Fibroblast of skin of right quadriceps (primary cell): ENCODE measurements around the gene SLC35D2.

Experiments used
- DNase-seq: peaks from one replicate; pipeline ENCODE4 v3.0.0-alpha.2; 2013

Gene SLC35D2

DNA sequence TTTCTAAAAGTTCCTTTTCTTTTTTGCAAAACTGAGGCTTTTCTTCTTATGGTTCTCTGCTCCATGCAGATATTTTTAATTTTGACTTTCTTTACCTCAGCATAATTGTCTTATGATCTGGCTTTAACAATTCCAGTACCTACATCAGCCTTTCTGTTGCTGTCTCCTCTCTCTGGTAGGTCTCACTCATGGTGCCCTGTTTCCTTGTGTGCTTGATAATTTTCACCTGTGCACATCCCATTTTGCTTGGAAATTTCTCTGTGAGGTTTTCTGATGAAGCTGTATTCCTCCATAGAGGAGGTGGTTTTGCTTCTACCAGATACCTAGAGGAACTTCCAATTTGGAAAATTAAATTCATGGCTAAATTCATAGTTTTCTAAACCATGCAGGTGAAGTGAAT lies 79.3 kb downstream of the SLC35D2 start:
- DNase-seq: no peak

DNA sequence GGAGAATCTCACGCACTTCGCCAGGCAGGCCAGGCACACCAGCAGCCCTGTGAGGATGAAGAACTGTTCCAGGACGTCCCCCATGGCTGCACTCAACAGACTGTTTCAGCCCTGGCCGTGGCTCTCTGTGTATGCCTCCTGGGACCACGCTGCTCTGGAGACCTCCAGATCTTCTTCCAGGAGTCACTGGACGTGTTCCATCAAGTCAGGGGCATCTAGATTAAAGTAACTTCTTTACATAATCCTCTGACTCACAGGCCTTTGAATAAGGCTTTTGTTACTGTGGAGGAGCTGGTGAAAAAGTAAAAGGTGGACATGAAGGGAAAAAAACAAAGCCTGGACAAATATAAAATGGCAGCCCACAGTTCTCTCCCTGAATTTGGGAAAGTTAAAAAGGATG lies 81.5 kb downstream of the SLC35D2 start, which contains the start of gene HSD17B3:
Gene HSD17B3 (minus strand): TSS at position 156 of the 400 bp plus-strand sequence. CDS start 72 bp downstream, at position 84.
- no peak for DNase-seq

DNA sequence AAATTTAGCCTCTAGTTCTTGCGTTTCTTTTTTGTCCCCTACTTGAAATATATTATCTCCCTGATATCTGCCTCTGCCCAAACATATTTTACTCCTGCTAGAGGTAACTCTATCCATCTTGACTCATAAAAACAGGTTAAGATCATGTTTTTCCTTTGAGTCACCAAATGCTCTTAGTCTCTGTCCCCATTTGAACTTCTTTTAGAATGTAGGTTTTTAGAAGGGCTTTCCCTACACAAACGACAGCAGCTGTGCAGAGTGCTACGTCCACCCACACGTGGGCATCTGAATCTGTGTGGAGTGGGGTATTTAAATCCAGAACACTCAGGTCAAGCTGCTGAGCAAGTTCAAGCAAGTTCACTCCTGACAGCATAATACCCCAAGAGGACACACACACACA lies 83.7 kb downstream of the SLC35D2 start:
- peak; percentile 43 for DNase-seq

DNA sequence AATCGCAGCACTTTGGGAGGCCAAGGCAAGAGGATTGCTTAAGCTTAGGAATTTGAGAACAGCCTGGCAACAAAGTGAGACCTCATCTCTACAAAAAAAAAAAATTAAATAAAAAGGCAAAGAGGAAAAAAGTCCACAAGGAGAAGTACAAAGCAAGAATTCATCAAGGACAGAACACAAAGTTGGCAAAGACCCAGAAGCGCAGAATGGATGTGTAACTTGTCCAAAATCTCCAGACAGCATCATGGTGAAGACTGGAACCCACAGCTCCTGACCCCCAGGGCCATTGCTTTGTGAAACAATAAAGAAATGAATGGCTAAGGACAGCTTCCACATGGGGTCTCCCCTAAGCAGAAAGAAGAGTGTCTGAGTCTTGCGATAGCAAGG lies 89.4 kb downstream of the SLC35D2 start:
- no peak for DNase-seq

DNA sequence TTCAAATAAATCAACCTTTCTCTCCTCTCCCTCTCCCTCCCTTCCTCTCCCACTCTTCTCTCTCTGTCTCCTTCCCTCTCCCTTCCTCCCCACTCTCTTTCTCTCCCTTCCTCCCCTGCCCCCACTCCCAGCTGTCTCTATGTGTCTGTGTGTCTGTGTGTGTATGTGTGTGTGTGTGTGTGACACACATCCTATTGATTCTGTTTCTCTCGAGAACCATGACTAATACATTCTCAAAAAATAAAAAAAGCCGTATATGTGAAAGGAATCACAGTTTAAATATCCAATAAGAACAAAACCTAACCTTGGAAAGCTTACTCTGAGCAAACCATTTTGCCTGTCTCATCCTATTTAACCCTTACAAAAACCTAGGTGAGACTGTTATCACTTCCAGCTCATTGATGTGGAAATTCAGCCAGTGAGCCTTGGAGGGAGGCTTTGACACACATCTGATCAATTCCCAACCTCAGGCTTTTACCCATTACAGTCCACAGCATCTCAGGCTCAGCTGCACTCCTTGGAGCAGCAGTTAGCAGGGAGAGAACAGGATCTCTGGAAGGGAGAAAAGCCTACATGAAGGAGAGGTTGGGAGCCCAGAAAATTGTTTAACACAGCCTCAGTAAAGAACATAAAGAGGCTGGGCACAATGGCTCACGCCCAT lies 89.9 kb downstream of the SLC35D2 start:
- peak; percentile 59 for DNase-seq

DNA sequence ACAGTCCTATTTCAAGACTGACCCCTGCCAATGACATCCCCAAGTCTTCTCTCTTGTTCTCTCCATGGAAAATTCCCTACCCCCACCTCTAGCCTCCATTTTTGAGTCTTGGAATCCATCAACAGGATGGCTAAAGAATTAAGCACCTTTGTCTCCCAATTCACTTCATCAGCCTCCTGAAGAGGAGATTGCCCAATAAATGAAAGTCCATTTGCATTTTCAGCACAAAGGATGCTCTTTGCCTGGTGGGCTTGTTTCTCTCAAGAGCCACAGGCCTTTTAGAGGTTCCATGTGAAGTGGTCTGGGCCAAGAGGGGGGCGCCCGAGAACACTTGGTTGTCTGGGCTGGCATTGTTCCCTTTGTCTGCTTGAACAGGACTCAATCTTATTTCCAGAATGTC lies 94.1 kb downstream of the SLC35D2 start:
- no peak for DNase-seq

DNA sequence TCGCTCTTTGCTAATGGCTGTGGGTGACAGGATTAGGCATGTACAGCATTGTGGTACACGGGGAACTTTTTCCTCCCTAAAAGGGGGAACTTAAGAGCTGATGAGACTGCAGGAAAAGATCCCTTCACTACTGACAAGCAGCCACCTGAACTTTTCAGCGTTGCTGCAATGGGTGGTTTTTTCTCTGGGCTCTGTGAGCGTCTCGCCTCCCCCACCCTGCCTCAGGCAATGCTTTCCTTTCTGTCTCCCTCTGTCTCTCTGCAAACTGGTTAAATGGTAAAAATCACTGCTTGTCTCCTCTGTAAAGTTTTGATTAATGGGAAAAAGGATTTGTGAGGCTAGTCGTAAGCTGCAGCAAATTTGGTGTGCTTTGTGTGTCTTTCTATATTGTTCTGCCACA lies 101.9 kb downstream of the SLC35D2 start:
- no peak for DNase-seq

DNA sequence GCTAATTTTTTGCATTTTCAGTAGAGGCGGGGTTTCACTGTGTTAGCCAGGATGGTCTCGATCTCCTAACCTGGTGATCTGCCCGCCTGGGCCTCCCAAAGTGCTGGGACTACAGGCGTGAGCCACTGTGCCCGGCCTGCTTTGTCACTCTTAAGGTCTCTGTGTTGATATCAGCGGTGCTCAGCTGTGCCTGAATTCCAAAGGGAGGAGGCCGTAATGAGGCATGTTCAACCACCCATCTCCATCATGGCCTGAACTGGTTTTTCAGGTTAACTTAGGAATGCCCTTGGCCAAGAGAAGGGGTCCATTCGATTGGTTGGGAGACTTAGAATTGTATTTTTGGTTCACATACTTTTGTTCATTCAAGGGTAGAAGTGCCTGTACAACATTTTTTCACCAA lies 103.6 kb downstream of the SLC35D2 start:
- DNase-seq: no peak

DNA sequence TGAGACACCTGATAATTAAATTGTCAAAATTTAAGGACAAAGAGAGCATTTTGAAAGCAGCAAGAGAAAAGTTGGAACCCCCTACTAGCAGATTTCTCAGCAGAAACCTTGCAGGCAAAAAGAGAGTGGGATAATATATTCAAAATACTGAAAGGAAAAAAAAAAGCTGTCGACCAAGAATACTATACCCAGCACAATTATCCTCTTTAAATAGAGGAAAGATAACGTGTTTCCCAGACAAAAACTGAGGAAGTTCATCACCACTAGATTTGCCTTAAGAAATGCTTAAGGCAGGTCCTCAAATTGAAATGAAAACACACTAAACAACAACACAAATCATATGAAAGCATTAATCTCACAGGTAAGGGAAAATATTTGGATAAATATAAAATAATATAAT lies 108.6 kb downstream of the SLC35D2 start:
- DNase-seq: no peak
